Measurements from ENCODE around the gene INO80C.

DNA sequence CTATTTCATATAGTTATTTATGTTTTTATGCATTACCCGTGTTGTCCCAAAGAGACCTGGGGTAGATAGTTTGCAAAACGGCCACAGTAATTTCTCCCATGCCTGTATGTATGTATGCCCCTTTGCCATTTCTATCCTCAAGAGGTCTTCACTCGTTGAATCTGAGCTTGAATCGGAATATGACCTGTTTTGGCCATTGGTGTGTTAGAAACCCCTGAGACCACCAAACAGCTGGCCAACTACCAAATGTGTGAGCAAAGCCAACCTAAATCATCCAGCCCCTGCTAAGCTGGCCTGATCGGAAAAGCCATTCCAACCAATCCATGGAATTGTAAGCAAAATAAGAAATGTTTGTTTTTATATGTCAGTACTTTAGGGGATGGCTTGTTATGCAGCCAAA lies 23.4 kb upstream of the INO80C start:
- TF ChIP-seq EZH2 (IDR thresholded peaks at IDR 0.05; ENCODE audit: borderline replicate concordance, low read depth, low read length, severe bottlenecking) (no peak), CTCF (IDR thresholded peaks at IDR 0.05; ENCODE audit: borderline replicate concordance, extremely low read depth, low read length, poor library complexity, severe bottlenecking) (no peak)

Measured in DND-41 (cell line).